Measurements from ENCODE around the gene C1QTNF8. TPM values are rescaled to one million over a fixed set of nuclear protein-coding genes. Genes with fewer than 3 reads are reported as not detected.

C1QTNF8 gene
- total RNA-seq, 2 donors from 2014 or later = not detected

GRCh38 chr16:1133271-1133670, 37.2 kb upstream of the C1QTNF8 start:
- no peak overlapping the region for H3K27ac Mint-ChIP-seq
- no peak overlapping the region for H3K4me3 Mint-ChIP-seq
- no peaks in the 10 kb centered on the region for H3K9me3 Mint-ChIP-seq
- DNase-seq (ENCODE audit: low spot score) (no peak), ATAC-seq (peak in 1 of 2 donors; percentile 4)
- H3K27me3 Mint-ChIP-seq = no peaks in the 10 kb centered on the region
- no peaks in the 10 kb centered on the region for H3K4me1 Mint-ChIP-seq (ENCODE audit: low read depth in 2 of 2)
- H3K36me3 Mint-ChIP-seq = no peaks in the 10 kb centered on the region

- no peaks in the 10 kb centered on the region for H3K4me1 Mint-ChIP-seq (ENCODE audit: low read depth in 2 of 2)
- ATAC-seq = no peak
Measured at GRCh38 chr16:1132431-1132830, 36.4 kb upstream of the C1QTNF8 start.

DNA sequence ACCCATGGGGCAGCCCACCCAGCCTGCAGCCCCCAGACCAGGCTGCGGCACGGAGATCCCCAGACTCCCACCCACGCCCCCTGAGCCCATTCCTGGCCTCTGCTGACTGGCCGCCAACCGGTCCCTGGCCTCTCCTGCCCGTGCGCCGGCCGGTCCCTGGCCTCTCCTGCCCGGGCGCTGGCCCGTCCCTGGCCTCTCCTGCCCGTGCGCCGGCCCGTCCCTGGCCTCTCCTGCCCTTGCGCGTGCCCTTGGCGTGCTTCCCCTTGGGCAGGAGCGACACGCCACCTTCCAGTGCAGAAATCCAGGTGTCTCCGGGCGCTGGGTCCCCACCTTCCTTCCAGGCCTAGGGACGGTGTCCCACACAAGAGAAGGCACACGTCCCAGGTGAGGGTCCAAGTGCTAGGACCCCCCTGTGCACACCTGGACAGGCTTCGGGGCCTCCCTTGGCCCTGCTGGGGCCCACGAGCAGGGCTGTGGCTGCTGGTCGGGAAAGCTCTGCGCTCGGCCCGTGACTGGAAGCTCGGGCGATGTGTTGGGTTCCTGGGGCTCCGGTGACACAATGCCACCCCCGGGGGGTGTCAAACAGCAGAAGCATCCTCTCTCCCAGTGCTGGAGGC, 35.4 kb upstream of the C1QTNF8 start:
- no peak overlapping the region for H3K4me3 Mint-ChIP-seq
- no peaks in the 10 kb centered on the region for H3K4me1 Mint-ChIP-seq (ENCODE audit: low read depth in 2 of 2)
- H3K36me3 Mint-ChIP-seq = no peaks in the 10 kb centered on the region
- no peak overlapping the region for H3K27ac Mint-ChIP-seq
- H3K9me3 Mint-ChIP-seq = no peaks in the 10 kb centered on the region
- DNase-seq (ENCODE audit: low spot score) = no peak
- ATAC-seq = no peak
- H3K27me3 Mint-ChIP-seq = no peaks in the 10 kb centered on the region

More at GRCh38 chr16:1132431-1132830, 36.4 kb upstream of the C1QTNF8 start:
- no peak overlapping the region for H3K4me3 Mint-ChIP-seq
- no peak overlapping the region for H3K27ac Mint-ChIP-seq
- H3K27me3 Mint-ChIP-seq = no peaks in the 10 kb centered on the region
- H3K9me3 Mint-ChIP-seq = no peaks in the 10 kb centered on the region
- no peaks in the 10 kb centered on the region for H3K36me3 Mint-ChIP-seq
- no peak for DNase-seq (ENCODE audit: low spot score)

DNA sequence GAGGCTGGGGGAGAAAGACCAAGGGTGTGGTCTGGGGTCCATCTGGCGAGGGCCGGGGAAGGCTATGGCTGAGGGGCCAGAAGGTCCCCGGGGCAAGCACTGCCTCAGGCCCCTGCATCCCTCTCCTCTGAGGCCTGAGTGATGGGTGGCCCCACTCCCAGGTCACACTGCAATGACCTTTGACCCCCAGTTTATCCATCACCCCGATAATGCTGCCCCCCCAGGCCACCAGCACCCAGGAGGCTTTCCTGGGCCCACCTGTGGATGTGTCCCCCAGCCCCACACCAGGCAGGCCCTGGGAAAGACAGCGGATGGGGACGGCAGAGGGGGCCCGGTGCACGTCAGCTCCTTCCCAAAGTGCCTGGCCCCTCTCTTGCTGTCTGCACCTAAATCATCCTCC, 34.3 kb upstream of the C1QTNF8 start:
- no peak overlapping the region for H3K27ac Mint-ChIP-seq

DNA sequence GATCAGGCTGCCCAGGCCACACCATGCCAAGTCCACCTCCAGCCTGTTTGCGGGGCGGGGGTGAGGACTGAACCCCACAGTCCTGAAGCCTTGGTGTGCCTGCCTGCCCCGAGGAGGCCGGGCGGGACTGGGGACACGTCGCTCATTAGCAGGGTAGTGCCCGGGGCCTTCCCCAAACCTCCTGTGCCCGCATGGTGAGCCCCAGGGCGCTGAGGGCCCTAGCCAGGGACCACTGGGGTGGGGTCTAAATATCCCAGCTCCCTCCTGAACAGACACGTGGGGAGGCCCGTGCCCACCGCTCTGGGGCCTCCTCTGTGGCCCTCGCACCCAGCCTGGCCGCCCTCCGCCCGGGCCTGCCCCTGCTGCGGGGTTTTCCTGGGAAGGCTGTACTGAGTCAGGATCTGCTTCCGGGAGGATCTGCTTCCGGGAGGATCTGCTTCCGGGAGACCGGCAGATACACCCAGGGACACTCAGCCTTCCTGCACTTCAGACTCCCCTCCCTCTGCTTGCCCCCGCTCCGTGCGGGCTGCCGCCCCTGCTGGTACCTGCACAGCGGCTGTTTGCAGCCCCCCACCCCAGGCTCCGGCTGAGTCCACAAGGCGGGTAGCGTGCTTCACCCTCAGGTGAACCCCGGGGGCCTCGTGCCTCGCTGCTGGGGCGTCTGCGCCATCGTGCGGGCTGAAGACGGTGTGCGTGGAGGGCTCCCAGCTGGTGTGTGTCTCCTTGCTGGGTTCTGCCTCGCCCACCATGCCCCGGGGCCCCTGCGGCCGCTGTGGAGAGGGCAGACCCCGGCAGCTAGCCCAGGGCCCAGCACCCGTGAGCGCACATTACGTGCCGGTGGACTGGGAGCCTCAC, 33.3 kb upstream of the C1QTNF8 start:
- no peak for DNase-seq (ENCODE audit: low spot score)
- ATAC-seq = no peak
- no peak overlapping the region for H3K4me3 Mint-ChIP-seq
- H3K4me1 Mint-ChIP-seq (ENCODE audit: low read depth in 2 of 2) = no peaks in the 10 kb centered on the region
- no peaks in the 10 kb centered on the region for H3K27me3 Mint-ChIP-seq
- H3K27ac Mint-ChIP-seq = no peak overlapping the region
- no peaks in the 10 kb centered on the region for H3K9me3 Mint-ChIP-seq
- H3K36me3 Mint-ChIP-seq = no peaks in the 10 kb centered on the region

More for the DNA sequence above, 34.3 kb upstream of the C1QTNF8 start:
- no peaks in the 10 kb centered on the region for H3K36me3 Mint-ChIP-seq
- no peak for DNase-seq (ENCODE audit: low spot score)
- no peak for ATAC-seq
- H3K4me1 Mint-ChIP-seq (ENCODE audit: low read depth in 2 of 2) = no peaks in the 10 kb centered on the region
- H3K27me3 Mint-ChIP-seq = no peaks in the 10 kb centered on the region
- H3K9me3 Mint-ChIP-seq = no peaks in the 10 kb centered on the region
- no peak overlapping the region for H3K4me3 Mint-ChIP-seq

- Mint-ChIP-seq H3K36me3 (no peaks in the 10 kb centered on the region), H3K27me3 (no peaks in the 10 kb centered on the region), H3K9me3 (no peaks in the 10 kb centered on the region), H3K27ac (no peak overlapping the region), H3K4me3 (no peak overlapping the region), H3K4me1 (ENCODE audit: low read depth in 2 of 2) (no peaks in the 10 kb centered on the region)
- ATAC-seq (no peak), DNase-seq (ENCODE audit: low spot score) (no peak)
Measured at GRCh38 chr16:1127971-1128715, 32.1 kb upstream of the C1QTNF8 start.

- no peaks in the 10 kb centered on the region for H3K9me3 Mint-ChIP-seq
- H3K36me3 Mint-ChIP-seq = no peaks in the 10 kb centered on the region
- no peaks in the 10 kb centered on the region for H3K27me3 Mint-ChIP-seq
- H3K4me3 Mint-ChIP-seq = no peak overlapping the region
- ATAC-seq (no peak), DNase-seq (ENCODE audit: low spot score) (no peak)
- H3K27ac Mint-ChIP-seq = no peak overlapping the region
- no peaks in the 10 kb centered on the region for H3K4me1 Mint-ChIP-seq (ENCODE audit: low read depth in 2 of 2)
Measured at GRCh38 chr16:1127101-1127500, 31.1 kb upstream of the C1QTNF8 start.

DNA sequence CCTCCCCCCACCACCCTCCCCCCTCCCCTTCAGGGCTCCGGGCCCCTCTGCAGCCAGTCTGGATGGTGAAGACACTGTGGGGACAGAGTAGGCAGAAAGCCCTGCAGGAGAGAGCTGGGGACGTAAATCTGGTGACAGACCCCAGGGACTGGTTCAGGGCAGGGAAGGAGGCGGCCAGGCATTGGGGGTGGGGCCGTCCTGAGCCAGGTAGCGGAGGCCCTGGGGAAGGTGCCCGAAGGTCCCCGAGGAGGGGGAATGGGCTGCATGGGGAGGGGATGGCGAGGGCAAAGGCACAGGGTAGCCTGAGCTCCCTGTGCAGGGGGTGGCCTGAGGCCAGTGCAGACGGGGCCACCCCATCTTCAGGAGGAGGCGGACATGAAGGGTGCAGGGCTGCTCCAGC, 30.5 kb upstream of the C1QTNF8 start:
- Mint-ChIP-seq H3K27me3 (no peaks in the 10 kb centered on the region), H3K4me3 (no peak overlapping the region), H3K4me1 (ENCODE audit: low read depth in 2 of 2) (no peaks in the 10 kb centered on the region), H3K36me3 (no peaks in the 10 kb centered on the region), H3K27ac (no peak overlapping the region), H3K9me3 (no peaks in the 10 kb centered on the region)
- DNase-seq (ENCODE audit: low spot score) = no peak
- no peak for ATAC-seq

GRCh38 chr16:1126044-1126443, 30.0 kb upstream of the C1QTNF8 start:
- ATAC-seq = no peak
- Mint-ChIP-seq H3K36me3 (no peaks in the 10 kb centered on the region), H3K4me3 (no peak overlapping the region)

GRCh38 chr16:1125471-1125870, 29.4 kb upstream of the C1QTNF8 start:
- no peaks in the 10 kb centered on the region for H3K4me1 Mint-ChIP-seq (ENCODE audit: low read depth in 2 of 2)
- no peaks in the 10 kb centered on the region for H3K27me3 Mint-ChIP-seq
- H3K9me3 Mint-ChIP-seq = no peaks in the 10 kb centered on the region
- ATAC-seq = no peak
- no peak overlapping the region for H3K4me3 Mint-ChIP-seq
- no peaks in the 10 kb centered on the region for H3K36me3 Mint-ChIP-seq
- DNase-seq (ENCODE audit: low spot score) = no peak
- no peak overlapping the region for H3K27ac Mint-ChIP-seq

More at GRCh38 chr16:1126044-1126443, 30.0 kb upstream of the C1QTNF8 start:
- no peak overlapping the region for H3K27ac Mint-ChIP-seq
- H3K9me3 Mint-ChIP-seq = no peaks in the 10 kb centered on the region
- no peak for DNase-seq (ENCODE audit: low spot score)
- no peaks in the 10 kb centered on the region for H3K27me3 Mint-ChIP-seq
- no peaks in the 10 kb centered on the region for H3K4me1 Mint-ChIP-seq (ENCODE audit: low read depth in 2 of 2)

GRCh38 chr16:1124795-1125194, 28.8 kb upstream of the C1QTNF8 start:
- no peak overlapping the region for H3K27ac Mint-ChIP-seq
- no peak for ATAC-seq
- DNase-seq (ENCODE audit: low spot score) = no peak
- H3K27me3 Mint-ChIP-seq = no peaks in the 10 kb centered on the region
- H3K36me3 Mint-ChIP-seq = no peaks in the 10 kb centered on the region
- no peak overlapping the region for H3K4me3 Mint-ChIP-seq
- H3K4me1 Mint-ChIP-seq (ENCODE audit: low read depth in 2 of 2) = no peaks in the 10 kb centered on the region
- H3K9me3 Mint-ChIP-seq = no peaks in the 10 kb centered on the region

DNA sequence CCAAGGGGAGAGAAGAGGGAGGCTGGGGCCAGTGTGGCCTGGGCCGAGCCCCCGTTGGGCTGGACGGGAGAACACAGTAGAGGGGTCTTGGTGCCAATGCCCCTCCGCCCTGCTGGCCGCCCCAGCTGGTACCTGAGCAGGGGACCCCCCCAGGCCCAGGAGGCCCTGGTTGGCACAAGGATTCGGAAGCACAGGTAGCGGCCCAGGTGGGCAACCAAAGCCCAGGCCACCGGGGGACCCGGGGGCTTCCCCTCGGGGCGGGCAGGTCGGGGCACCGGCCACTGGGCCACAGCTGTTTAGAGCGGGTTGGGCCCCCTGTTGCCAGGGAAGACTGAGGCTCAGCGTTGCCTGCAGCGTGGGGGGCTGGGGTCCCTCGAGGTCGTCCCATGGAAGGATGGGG, 28.2 kb upstream of the C1QTNF8 start:
- H3K27ac Mint-ChIP-seq = no peak overlapping the region
- no peak overlapping the region for H3K4me3 Mint-ChIP-seq
- no peaks in the 10 kb centered on the region for H3K36me3 Mint-ChIP-seq
- no peaks in the 10 kb centered on the region for H3K9me3 Mint-ChIP-seq
- H3K4me1 Mint-ChIP-seq (ENCODE audit: low read depth in 2 of 2) = no peaks in the 10 kb centered on the region
- DNase-seq (ENCODE audit: low spot score) = no peak
- ATAC-seq = no peak
- no peaks in the 10 kb centered on the region for H3K27me3 Mint-ChIP-seq

- no peak overlapping the region for H3K4me3 Mint-ChIP-seq
- H3K27me3 Mint-ChIP-seq = no peaks in the 10 kb centered on the region
- no peak overlapping the region for H3K27ac Mint-ChIP-seq
- no peaks in the 10 kb centered on the region for H3K9me3 Mint-ChIP-seq
- H3K36me3 Mint-ChIP-seq = no peaks in the 10 kb centered on the region
- DNase-seq (ENCODE audit: low spot score) (no peak), ATAC-seq (no peak)
- no peaks in the 10 kb centered on the region for H3K4me1 Mint-ChIP-seq (ENCODE audit: low read depth in 2 of 2)
Measured at GRCh38 chr16:1123525-1124230, 27.6 kb upstream of the C1QTNF8 start.

Measured in natural killer cell treated with Interleukin-12 subunit alpha and Interleukin-12 subunit beta and Interleukin-15 and Interleukin-18, amount 100 ng/mL, for 72 hours (primary cell).